Stimulated activated CD4-positive, alpha-beta T cell treated with anti-CD3 and anti-CD28 coated beads, TNF-alpha, amount 100 ng/mL, for 1 hour (primary cell): Measurements from ENCODE around the gene GALR3.

Source experiments
- DNase-seq, 3 donors: peaks; one replicate each; pipeline ENCODE4 v3.0.0-alpha.2; 2020; ENCODE audit warnings: low read depth in 3 of 3, low spot score in 1 of 3

The GALR3 gene

DNA sequence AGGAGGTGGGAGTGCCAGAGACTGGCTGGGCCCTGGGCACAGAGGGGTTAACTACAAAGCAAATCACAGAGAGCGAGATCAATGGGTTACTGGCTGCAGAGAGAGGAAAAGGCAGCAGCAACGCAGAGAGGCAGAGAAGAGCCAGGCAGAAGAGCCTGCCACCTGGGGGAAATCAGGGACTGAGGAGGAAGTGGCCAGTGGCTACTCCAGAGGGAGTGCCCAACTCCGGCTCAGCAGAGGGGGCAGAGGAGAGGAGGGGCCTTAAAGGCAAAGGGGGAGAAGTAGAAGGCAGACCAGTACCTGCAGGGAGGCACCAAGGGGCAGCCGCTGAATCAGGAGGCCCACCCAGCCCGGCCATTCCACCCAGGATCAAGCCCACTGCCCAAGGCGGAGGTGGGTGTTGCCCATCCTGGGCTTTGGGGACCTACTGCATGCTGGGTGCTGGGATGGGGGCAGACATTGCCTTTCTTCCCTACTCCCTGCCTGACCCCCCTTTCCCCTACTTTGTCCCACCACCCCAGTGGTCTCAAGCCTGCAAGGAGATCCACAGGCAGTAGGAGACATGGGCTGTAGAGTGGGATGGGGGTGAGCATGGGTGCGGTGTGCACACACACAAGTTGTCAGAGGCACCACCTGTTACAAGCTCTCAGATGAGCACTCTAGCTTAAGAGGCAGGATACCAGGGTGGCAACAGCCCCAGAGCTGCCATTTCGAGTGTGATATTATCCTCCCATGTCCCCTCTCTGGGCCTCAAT, 926 bp upstream of the GALR3 start:
- no peak for DNase-seq

DNA sequence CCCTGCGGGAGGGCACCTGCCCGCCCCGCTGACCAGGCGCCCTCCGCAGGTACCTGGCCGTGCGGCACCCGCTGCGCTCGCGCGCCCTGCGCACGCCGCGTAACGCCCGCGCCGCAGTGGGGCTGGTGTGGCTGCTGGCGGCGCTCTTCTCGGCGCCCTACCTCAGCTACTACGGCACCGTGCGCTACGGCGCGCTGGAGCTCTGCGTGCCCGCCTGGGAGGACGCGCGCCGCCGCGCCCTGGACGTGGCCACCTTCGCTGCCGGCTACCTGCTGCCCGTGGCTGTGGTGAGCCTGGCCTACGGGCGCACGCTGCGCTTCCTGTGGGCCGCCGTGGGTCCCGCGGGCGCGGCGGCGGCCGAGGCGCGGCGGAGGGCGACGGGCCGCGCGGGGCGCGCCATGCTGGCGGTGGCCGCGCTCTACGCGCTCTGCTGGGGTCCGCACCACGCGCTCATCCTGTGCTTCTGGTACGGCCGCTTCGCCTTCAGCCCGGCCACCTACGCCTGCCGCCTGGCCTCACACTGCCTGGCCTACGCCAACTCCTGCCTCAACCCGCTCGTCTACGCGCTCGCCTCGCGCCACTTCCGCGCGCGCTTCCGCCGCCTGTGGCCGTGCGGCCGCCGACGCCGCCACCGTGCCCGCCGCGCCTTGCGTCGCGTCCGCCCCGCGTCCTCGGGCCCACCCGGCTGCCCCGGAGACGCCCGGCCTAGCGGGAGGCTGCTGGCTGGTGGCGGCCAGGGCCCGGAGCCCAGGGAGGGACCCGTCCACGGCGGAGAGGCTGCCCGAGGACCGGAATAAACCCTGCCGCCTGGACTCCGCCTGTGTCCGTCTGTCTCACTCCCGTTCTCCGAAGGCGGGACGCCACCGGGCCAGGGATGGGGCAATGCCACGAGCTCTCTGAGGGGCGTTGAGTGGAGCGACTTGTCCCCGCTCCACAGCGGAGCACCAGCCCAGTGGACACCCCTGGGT, 1.8 kb downstream of the GALR3 start:
- DNase-seq = no peak

DNA sequence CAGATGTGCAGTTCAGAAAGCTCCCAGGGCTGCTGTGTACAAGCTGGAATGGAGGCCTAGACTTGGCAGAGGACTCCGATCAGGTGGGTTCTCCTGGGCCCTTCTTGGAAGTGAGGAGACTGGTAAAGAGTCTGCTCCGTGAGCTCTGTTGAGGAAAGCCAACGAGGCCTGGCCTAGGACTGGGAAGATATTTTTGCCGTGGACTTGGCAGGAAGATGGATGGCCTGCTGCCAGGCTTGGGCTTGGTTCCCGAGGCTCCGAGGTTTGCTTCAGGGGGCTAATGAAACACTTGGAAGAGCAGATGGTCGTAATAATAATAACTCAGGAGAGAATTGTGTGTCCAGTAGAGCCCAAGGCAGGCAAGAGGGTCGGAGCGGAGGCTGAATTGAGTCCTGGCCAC, 3.9 kb downstream of the GALR3 start:
- no peak for DNase-seq

DNA sequence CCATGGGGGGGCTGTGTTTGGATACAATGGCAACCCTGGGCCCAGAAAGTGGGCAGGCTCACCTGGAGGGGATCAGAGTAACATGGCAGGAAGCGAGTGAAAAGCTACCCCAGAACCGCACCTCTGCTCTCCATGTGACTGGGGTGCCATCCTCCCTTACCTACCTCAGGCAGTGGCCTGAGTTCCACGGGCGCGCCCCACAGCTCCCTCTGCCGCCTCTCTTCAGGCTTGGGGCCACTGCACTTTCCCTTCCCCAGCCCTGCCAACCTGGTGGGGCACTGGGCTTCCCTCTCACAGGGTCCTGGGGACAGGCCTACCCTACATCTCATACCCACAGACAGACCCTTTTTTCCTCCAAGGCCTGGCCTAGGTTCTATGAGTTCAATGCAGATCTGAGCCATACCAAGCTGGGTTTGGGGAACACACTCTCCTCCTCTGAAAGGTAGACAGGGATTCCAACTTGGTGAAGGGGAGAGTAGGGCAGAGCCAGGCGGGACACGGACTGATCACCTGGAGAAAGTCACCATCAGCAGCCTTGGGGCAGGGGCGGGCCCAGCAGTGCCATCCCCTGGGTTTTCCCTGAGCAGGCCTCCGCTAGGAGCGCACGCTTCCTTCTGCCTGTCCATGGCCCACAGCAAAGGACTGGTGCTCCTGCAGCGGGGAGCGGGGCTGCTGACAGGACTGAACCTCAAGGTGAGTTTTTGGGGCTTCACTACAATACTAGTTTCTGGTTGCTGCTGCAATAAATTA, 7.1 kb downstream of the GALR3 start:
- no peak for DNase-seq

DNA sequence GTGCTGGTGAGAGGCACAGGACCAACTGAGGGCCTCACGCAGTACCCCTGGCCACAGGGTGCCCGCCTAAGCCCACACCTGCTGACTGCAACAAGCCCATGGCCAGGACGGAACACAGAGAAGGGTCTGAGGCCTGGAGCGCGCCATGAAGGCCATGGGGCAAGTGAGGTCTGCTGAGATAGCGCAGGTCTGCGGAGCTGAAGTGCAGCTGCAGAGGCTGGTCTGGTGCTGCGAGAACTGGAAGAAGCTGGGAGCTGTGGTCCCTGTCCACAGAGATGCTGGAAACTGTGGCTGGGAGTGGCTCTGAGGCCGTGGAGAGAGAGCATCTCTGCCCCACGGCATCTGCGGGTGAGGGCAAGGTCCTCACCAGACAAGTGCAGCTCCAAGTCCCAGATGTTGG, 8.3 kb downstream of the GALR3 start:
- DNase-seq = no peak

DNA sequence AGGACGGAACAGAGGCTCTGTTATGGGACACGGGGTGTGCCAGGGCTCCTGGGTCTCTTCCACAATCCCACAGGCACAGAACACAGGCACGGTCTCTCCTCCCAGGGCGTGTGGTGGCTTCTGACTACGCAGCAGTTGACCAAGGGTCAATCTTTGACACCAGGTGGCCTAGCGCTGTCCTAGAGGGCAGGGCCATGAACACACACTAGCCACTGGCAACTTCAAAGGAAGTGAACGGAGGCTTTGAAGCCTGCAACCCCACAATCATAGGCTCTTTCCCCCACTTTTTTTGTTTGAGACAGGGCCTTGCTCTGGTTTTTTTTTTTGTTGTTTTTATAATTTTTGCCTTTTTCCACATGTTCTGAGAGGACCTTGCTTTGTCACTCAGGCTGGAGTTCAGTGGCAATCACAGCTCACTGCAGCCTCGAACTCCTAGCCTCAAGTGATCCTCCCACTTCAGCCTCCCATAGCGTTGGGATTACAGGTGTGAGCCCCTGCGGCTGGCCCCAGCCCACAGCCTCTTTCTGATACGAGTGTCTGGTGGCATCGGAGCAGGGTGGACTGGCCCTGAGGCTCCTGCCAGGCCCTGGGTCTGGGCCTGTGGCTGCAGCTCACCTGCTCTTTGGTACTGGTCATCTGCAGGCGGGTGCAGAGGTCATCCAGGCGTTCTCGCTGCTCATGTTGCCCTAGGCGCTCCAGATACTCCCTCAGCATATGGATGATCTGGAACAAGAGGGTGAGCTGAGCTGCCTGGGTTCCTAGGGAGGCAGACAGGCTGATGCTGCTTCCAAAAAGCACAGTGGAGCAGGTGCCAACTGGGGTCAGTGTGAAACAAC, 9.1 kb downstream of the GALR3 start:
- DNase-seq = no peak

DNA sequence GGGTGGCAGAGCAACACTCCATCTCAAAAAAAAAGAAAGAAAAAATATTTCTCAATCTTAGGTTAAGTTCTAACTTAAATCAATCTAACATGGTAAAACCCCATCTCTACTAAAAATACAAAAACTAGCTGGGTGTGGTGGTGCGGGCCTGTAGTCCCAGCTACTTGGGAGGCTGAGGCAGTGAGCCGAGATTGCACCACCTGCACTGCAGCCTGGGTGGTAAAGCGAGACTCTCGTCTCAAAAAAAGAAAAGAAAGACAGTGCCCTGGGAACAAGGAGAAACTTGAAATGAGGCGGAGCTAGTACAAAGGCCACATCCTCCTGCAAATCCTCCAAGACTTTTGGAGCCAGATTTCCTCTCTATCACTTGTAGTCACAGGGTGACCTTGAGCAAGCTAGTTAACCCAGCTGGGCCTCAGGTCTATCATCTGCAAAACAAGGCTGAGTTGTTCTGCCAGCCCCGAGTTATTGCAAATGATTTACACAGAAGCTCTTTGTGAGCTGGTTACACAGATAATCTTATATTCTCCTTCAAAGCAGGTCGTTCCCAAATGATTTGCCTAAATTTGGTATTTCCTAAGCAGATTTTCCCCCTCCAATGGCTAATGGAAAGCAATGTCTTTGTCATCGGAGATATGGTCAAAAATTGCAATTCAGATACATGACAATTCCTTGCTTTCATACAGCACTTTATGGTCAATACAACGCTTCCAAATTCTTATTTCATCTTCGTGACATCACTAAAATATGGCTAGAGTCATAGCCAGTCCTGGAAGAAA, 19.0 kb downstream of the GALR3 start:
- no peak for DNase-seq

DNA sequence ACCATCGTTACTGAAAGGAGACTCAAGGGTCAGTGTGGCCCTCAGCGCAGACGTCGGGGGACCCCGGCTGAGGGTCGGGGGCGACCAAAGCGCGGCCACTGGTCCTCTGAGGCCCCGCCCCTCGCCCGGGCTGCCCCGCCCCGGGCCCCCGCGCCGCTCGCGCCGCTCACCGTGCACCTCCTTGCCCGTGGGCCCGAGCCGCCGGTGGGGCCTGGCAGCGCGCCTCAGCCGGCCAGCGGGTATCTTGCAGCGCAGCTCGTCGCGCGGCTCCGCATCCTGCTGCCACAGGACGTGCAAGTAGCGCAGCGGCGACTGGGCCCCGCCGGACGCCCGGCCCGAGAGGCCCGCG, 20.5 kb downstream of the GALR3 start:
- DNase-seq = peak in 1 of 3 donors; percentile 38

DNA sequence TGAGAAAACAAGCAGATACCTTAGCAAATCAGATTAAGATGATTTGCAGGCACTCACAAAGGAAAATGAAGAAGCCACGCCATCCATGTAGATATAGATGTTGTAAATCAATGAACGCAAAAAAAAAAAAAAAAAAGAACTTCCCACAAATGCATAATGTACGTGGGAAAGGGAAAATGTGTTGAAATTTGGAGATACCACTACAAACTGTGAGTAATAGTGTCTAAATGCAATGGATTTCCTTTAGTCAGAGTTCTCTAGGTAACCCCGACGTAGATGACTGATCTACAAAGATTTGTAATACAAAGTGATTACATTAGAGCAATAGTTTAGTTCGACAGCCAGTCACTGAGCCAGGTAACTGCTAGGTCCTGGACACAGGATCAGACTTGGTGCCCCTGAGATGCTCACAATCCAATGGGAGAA, 21.7 kb downstream of the GALR3 start:
- no peak for DNase-seq

DNA sequence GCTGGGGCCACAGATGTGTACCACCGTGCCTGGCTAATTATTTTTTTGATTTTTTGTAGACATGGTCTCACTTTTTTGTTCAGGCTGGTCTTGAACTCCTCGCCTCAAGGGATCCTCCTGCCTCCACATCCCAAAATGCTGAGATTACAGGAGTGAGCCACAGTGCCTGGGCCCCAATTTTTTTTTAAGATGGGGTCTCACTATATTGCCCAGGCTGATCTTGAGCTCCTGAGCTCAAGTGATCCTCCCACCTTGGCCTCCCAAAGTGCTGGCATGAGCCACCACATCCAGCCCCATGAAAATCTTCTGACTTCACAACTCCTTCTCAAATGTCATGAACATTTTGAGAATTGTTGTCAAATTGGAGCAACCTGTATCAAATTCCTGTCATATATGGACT, 23.3 kb downstream of the GALR3 start:
- no peak for DNase-seq

DNA sequence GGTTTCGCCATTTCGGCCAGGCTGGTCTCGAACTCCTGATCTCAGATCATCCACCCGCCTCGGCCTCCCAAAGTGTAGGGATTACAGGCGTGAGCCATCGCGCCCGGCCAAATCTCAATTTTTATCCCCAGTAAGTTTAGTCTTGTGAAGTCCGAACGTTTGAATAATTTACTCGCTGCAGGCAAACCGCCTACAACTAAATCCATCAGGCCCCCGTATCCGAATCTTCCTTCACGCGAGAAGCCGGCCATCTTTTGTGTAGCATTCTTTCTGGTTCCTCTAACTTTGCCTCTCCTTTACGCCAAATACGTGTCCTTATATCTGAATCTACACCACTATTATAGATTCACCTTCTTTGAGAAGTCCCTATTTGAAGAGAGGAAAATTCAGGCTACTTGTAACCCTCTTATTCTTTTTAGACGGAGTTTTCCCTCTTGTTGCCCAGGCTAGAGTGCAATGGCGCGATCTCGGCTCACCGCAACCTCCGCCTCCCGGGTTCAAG, 25.5 kb downstream of the GALR3 start:
- DNase-seq = no peak

DNA sequence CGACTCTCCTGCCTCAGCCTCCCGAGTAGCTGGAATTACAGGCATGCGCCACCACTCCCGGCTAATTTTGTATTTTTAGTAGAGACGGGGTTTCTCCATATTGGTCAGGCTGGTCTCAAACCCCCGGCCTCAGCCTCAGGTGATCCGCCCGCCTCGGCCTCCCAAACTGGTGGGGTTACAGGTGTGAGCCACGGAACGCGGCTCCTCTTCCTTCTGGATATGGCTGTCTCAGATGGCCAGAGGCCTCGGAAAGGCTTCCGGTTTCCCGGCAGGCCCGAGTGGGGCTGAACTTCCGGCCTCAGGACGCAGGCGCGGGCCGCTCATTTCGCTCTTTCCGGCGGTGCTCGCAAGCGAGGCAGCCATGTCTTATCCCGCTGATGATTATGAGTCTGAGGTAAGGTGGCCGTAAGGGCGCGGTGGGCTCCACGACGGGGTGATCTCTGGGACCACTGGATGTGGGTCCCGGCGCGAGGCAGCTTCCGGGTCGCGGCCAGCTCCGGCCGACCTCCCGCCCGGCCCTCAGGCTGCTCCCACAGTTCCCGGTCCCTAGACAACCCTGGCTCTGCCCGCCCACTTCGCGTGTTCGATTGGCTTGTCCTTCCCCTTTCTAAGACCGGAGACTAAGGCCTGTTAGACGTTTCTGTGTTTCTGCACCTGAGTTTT, 26.0 kb downstream of the GALR3 start, which contains the start of gene EIF3L:
TSS of gene EIF3L (plus strand) at position 331 of the 663 bp plus-strand sequence. CDS start at position 362, 31 bp downstream.
- peak; percentile 59 to 76 (median 72) for DNase-seq

DNA sequence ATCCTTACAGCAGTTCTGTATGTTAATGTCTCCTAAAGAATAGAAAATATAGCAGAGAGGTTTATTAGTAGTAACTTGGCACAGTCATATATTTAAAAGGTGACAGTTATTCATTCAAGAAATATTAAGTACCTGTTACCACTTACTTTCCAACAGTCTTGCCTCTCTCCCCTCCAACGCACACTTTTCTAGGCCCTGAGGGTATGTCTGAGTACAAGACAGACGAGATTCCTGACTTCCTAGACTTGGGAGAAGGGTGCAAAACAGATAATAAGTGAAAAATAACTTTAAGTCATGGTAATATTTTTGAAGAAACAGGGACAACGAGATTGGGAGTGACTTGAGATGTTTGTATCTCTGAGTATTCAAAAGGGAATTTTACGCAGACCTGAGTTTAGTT, 27.6 kb downstream of the GALR3 start:
- no peak for DNase-seq

DNA sequence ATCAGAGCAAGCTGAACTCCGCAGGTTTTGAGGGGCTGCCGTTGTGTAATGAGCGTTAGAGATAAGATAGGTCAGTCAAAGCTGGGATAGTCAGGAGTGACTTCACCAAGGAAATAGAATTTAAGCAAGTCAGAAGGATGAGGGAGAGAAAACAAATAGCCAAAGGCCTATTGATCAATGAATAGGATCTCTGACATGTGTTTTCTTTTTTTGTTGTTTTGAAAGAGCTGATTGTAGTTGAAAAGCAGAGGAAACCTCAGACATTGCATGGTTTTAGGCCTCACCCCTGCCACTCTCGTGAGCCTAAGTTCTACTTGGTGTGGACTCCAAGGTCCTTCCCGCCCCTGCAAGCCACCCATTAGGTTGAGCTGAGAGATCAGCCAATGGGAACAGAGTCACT, 29.2 kb downstream of the GALR3 start:
- no peak for DNase-seq

DNA sequence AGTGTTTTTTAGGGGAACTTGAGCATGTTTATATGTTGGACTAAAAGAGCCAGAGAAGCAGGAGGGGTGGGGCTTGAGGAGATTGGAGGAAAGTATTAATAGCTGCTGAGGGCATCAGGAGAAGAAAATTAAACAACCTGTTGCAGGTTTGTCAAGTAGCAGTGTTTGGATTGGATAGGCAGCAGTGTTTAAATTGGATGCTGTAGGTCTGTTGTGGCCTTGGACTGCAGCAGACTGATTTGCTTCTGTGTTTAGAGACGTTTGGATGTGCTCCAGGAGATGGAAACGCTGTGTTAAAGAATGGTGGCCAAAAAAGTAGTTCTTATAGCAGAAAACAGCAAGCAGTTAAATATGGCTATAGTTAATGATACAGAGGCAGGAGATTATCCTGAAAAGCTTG, 31.8 kb downstream of the GALR3 start:
- DNase-seq = no peak

DNA sequence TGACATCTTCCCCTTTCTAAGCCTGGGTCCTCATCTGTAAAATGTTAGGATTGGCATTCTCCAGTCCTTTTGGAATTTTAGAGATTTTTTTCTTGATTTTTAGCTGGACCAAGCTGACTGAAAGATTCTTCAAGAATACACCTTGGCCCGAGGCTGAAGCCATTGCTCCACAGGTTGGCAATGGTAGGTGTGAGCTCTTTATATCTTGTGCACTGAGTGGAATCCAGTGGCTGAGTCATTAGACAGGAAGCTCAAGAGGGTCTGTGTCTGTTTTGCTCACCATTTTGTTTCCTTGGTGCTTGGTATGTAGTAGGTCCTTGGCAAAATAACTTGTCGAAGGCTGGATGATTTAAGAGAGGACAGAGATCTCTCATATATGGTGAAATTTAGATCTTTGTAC, 32.3 kb downstream of the GALR3 start:
- no peak for DNase-seq

DNA sequence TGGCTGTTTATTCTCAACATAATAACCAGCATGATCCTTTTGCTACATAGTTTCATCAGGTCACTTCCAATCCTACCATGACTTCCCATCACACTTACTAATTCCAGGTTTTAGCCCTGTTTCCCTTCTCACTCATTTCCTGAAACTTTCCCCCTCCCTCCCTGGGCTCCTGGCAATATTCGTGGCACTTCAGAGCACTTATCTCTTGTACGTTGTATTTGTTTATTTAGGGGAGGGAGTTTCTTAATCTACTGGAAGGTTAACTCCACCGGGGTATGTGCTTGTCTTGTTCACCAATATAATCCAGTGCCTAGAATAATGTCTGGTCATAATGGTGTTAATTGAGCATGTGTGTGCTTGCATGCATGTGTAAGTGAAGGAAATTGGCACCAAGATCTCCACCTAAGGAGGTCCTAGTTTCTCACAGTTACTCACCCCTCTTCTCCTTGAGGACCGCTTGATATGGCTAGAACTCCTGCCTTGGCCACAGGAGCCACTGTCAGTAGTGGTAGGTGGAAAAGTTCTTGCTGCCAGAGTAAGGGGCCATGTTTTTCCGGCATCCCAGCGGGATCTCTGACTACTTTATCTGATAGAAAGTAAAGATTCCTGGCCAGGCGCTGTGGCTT, 37.7 kb downstream of the GALR3 start:
- DNase-seq = no peak

DNA sequence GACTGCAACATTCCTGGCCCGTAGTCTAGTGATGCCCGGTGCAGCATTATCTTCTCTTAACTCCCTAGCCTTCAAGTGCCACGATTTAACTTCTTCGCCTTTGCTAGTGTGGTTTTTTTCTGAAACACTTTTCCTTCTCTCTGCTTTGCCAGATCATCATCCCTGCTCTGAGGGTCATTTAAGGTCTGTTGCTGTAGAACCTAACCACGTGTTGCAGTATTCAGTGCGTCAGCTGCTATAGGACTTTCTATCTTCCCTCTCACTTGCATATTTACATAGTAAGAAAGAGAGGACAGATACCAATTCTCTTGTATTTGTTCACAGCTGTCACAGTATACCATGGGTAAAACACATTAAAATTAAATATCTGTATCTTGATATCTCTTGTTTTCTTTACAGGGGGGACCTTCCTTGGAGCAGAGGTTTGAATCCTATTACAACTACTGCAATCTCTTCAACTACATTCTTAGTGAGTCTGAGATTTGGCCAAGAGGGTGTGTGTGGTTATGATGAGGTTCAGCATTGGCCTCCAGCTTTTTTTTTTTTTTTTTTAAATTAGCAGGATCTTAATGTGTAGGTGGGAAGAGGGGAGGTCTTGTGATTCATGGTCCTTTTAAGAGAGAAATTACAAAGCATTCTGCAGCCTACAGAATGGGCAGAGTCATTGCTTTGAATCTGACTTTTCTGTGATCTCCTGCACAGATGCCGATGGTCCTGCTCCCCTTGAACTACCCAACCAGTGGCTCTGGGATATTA, 39.6 kb downstream of the GALR3 start:
- no peak for DNase-seq
